ENCODE data around the gene TBPL1. TPM values are rescaled to one million over a fixed set of nuclear protein-coding genes. Genes with fewer than 3 reads are reported as not detected.

The TBPL1 gene
- total and polyA plus RNA-seq, 12 donors = 9.0 to 18.9 (median 14.4) TPM

GRCh38 chr6:134009876-134010275, 56.9 kb downstream of the TBPL1 start:
- Histone ChIP-seq H3K4me1 (peaks cover 0 to 10% (median 0%) of the 10 kb centered on the region in 9 donors), H3K4me3 (no peak overlapping the region), H3K9me3 (no peaks in the 10 kb centered on the region), H3K36me3 (peaks cover 0 to 5% (median 0%) of the 10 kb centered on the region in 9 donors), H3K27ac (no peak overlapping the region), H3K27me3 (no peaks in the 10 kb centered on the region)
- TF ChIP-seq, protein P1, sequence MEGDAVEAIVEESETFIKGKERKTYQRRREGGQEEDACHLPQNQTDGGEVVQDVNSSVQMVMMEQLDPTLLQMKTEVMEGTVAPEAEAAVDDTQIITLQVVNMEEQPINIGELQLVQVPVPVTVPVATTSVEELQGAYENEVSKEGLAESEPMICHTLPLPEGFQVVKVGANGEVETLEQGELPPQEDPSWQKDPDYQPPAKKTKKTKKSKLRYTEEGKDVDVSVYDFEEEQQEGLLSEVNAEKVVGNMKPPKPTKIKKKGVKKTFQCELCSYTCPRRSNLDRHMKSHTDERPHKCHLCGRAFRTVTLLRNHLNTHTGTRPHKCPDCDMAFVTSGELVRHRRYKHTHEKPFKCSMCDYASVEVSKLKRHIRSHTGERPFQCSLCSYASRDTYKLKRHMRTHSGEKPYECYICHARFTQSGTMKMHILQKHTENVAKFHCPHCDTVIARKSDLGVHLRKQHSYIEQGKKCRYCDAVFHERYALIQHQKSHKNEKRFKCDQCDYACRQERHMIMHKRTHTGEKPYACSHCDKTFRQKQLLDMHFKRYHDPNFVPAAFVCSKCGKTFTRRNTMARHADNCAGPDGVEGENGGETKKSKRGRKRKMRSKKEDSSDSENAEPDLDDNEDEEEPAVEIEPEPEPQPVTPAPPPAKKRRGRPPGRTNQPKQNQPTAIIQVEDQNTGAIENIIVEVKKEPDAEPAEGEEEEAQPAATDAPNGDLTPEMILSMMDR (IDR thresholded peaks at IDR 0.05) = no peak
- no peak for ATAC-seq
- DNase-seq = no peak
- intact Hi-C loops (cut with DNase I) = no loop called here

GRCh38 chr6:134010400-134010799, 57.4 kb downstream of the TBPL1 start:
- intact Hi-C loops (cut with DNase I) = no loop called here
- WGBS, 2 donors = 90% methylated on average over 8 of the region's 8 CpGs
- H3K27ac ChIP-seq = no peak overlapping the region

DNA sequence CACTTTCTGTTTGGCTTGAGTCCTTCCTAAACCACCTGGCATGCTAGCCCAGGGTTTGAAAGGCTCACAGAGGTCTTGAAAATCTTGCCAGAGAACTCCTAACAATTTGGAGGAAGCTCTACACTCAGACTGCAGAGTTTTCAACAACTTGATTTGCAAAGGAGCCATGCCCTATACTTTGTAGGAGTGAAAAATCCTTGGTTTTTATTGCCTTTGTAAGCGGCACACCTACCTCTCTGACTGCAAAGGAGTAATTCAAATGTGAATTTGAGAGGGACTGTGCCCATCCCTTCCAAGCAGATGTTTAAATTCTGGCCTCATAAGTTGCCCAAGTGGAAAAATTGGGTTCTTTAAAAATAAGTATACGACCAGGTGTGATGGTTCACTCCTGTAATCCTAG, 58.0 kb downstream of the TBPL1 start:
- H3K9me3 ChIP-seq = no peaks in the 10 kb centered on the region
- no peak overlapping the region for H3K27ac ChIP-seq
- no peak for ATAC-seq

More at GRCh38 chr6:134010400-134010799, 57.4 kb downstream of the TBPL1 start:
- Histone ChIP-seq H3K4me3 (no peak overlapping the region), H3K27me3 (no peaks in the 10 kb centered on the region), H3K4me1 (peaks cover 0 to 10% (median 0%) of the 10 kb centered on the region in 9 donors), H3K9me3 (no peaks in the 10 kb centered on the region), H3K36me3 (peaks cover 0 to under 1% (median 0%) of the 10 kb centered on the region in 9 donors)
- DNase-seq (no peak), ATAC-seq (no peak)
- TF ChIP-seq, protein P1 (IDR thresholded peaks at IDR 0.05) = no peak

DNA sequence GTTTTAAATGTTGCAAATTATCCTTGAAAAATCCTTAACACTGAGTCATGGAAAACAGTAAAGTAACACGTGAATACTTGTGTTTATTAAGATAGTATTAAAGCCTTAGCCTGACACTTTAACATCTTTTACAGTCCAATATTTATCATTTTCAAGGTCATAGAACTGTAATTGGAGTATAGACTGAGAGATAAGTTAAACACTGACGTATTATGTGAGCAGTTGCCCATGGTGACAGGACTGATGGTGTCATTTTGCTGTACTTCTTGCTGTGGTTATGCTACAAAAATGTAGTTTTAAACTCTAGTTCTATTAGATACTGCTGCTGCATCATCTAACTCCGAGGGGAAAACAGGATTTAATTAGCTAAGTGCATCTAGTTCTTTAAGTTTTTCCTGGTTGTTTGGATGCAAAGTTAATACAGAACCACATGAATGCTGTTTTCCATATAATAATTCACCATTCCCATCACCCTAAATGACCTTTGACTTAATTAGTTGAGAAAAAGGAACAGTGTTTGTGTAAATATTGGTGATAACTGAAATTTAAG, 61.6 kb downstream of the TBPL1 start:
- WGBS, 2 donors = 50 to 52% methylated on average over 3 of the region's 3 CpGs
- Histone ChIP-seq H3K9me3 (no peaks in the 10 kb centered on the region), H3K36me3 (no peaks in the 10 kb centered on the region), H3K27ac (no peak overlapping the region), H3K4me3 (no peak overlapping the region), H3K27me3 (no peaks in the 10 kb centered on the region), H3K4me1 (peaks cover 0 to 14% (median 0%) of the 10 kb centered on the region in 9 donors)
- DNase-seq (no peak), ATAC-seq (no peak)
- TF ChIP-seq, protein P1 (IDR thresholded peaks at IDR 0.05) = no peak
- intact Hi-C loops (cut with DNase I) = no loop called here

More for the DNA sequence above, 58.0 kb downstream of the TBPL1 start:
- H3K36me3 ChIP-seq = no peaks in the 10 kb centered on the region
- no peak for DNase-seq
- H3K27me3 ChIP-seq = no peaks in the 10 kb centered on the region
- 92 to 93% methylated on average over 2 of the region's 2 CpGs for WGBS, 2 donors
- H3K4me1 ChIP-seq = peaks cover 0 to 10% (median 0%) of the 10 kb centered on the region in 9 donors
- TF ChIP-seq, protein P1 (IDR thresholded peaks at IDR 0.05) = no peak
- intact Hi-C loops (cut with DNase I) = no loop called here
- H3K4me3 ChIP-seq = no peak overlapping the region

Measured in heart right ventricle (tissue), 16 donors.